ENCODE results near the gene GALNT9.

Gene GALNT9

GRCh38 chr12:132362996-132363660 lies 33.7 kb upstream of the GALNT9 start:
- Histone ChIP-seq H3K4me2 (ENCODE audit: insufficient read depth, low read length) (no peak overlapping the region), H3K36me3 (ENCODE audit: insufficient read depth, low read length) (no peaks in the 10 kb centered on the region), H3K4me1 (ENCODE audit: insufficient read depth, low read length) (no peaks in the 10 kb centered on the region), H3K9ac (ENCODE audit: low read depth, low read length) (no peak overlapping the region), H2AFZ (ENCODE audit: low read depth, low read length) (no peak overlapping the region), H3K27me3 (ENCODE audit: insufficient read depth, low read length, poor library complexity) (no peaks in the 10 kb centered on the region), H4K20me1 (ENCODE audit: insufficient read depth, low read length) (no peaks in the 10 kb centered on the region), H3K4me3 (ENCODE audit: low read depth in 1 of 2, low read length in 2 of 2) (no peak overlapping the region), H3K27ac (ENCODE audit: low read length) (no peak overlapping the region), H3K9me3 (ENCODE audit: insufficient read depth, low read length, severe bottlenecking) (peaks cover 20% of the 10 kb centered on the region), H3K79me2 (ENCODE audit: insufficient read depth, low read length) (no peaks in the 10 kb centered on the region)
- no peak for DNase-seq
- ATAC-seq (ENCODE audit: insufficient read depth, low read depth) = no peak
- no peak for TF ChIP-seq EZH2 (IDR thresholded peaks at IDR 0.05; ENCODE audit: borderline replicate concordance, low read depth, low read length, severe bottlenecking)
- TF ChIP-seq CTCF (IDR thresholded peaks at IDR 0.05; ENCODE audit: borderline replicate concordance, extremely low read depth, low read length, poor library complexity, severe bottlenecking) = no peak

- Histone ChIP-seq H3K27ac (ENCODE audit: low read length) (no peak overlapping the region), H3K9ac (ENCODE audit: low read depth, low read length) (no peak overlapping the region), H3K4me2 (ENCODE audit: insufficient read depth, low read length) (no peak overlapping the region), H3K9me3 (ENCODE audit: insufficient read depth, low read length, severe bottlenecking) (peaks cover 20% of the 10 kb centered on the region), H4K20me1 (ENCODE audit: insufficient read depth, low read length) (no peaks in the 10 kb centered on the region), H3K4me3 (ENCODE audit: low read depth in 1 of 2, low read length in 2 of 2) (no peak overlapping the region), H3K27me3 (ENCODE audit: insufficient read depth, low read length, poor library complexity) (no peaks in the 10 kb centered on the region), H3K36me3 (ENCODE audit: insufficient read depth, low read length) (no peaks in the 10 kb centered on the region), H2AFZ (ENCODE audit: low read depth, low read length) (no peak overlapping the region), H3K79me2 (ENCODE audit: insufficient read depth, low read length) (no peaks in the 10 kb centered on the region), H3K4me1 (ENCODE audit: insufficient read depth, low read length) (no peaks in the 10 kb centered on the region)
- DNase-seq (no peak), ATAC-seq (ENCODE audit: insufficient read depth, low read depth) (no peak)
- TF ChIP-seq EZH2 (IDR thresholded peaks at IDR 0.05; ENCODE audit: borderline replicate concordance, low read depth, low read length, severe bottlenecking) (no peak), CTCF (IDR thresholded peaks at IDR 0.05; ENCODE audit: borderline replicate concordance, extremely low read depth, low read length, poor library complexity, severe bottlenecking) (no peak)
These were observed 31.8 kb upstream of the GALNT9 start for GRCh38 chr12:132360906-132361777.

GRCh38 chr12:132360410-132360809 lies 31.0 kb upstream of the GALNT9 start:
- DNase-seq = no peak
- no peak for ATAC-seq (ENCODE audit: insufficient read depth, low read depth)
- Histone ChIP-seq H3K27me3 (ENCODE audit: insufficient read depth, low read length, poor library complexity) (no peaks in the 10 kb centered on the region), H3K36me3 (ENCODE audit: insufficient read depth, low read length) (no peaks in the 10 kb centered on the region), H3K9me3 (ENCODE audit: insufficient read depth, low read length, severe bottlenecking) (peaks cover 20% of the 10 kb centered on the region), H3K79me2 (ENCODE audit: insufficient read depth, low read length) (no peaks in the 10 kb centered on the region), H4K20me1 (ENCODE audit: insufficient read depth, low read length) (no peaks in the 10 kb centered on the region), H3K4me1 (ENCODE audit: insufficient read depth, low read length) (no peaks in the 10 kb centered on the region), H3K4me2 (ENCODE audit: insufficient read depth, low read length) (no peak overlapping the region), H3K27ac (ENCODE audit: low read length) (no peak overlapping the region), H3K4me3 (ENCODE audit: low read depth in 1 of 2, low read length in 2 of 2) (no peak overlapping the region), H2AFZ (ENCODE audit: low read depth, low read length) (no peak overlapping the region), H3K9ac (ENCODE audit: low read depth, low read length) (no peak overlapping the region)
- no peak for TF ChIP-seq CTCF (IDR thresholded peaks at IDR 0.05; ENCODE audit: borderline replicate concordance, extremely low read depth, low read length, poor library complexity, severe bottlenecking)
- no peak for TF ChIP-seq EZH2 (IDR thresholded peaks at IDR 0.05; ENCODE audit: borderline replicate concordance, low read depth, low read length, severe bottlenecking)

All from DND-41 (cell line).